Measurements from ENCODE around the gene IDUA.

DNA sequence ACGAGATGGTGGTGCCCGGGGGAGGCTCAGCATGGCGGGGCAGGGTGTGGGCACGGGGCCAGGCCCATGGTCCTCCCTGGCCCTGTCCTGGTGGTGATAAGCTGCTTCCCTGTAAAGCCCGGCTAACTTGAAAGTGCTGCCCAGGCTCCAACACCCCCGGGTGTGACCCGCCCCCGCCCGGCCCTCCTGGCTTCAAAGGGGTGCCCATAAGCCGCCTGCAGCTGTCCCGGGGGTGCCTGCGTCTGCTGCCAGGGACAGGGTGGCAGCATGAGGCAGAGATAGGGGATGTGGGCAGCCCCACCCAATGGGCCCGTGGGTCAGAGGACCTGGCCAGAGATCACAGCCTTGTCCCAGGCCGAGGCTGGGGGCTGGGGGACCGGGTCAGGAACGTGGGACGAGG lies 42.7 kb downstream of the IDUA start:
- TF ChIP-seq TAF1 (IDR thresholded peaks at IDR 0.05; ENCODE audit: low read depth) (no peak), CEBPB (IDR thresholded peaks at IDR 0.05) (no peak), CREB1 (IDR thresholded peaks at IDR 0.05; ENCODE audit: low read depth) (no peak), TEAD4 (IDR thresholded peaks at IDR 0.05) (no peak)
- TF ChIP-seq, protein P1, sequence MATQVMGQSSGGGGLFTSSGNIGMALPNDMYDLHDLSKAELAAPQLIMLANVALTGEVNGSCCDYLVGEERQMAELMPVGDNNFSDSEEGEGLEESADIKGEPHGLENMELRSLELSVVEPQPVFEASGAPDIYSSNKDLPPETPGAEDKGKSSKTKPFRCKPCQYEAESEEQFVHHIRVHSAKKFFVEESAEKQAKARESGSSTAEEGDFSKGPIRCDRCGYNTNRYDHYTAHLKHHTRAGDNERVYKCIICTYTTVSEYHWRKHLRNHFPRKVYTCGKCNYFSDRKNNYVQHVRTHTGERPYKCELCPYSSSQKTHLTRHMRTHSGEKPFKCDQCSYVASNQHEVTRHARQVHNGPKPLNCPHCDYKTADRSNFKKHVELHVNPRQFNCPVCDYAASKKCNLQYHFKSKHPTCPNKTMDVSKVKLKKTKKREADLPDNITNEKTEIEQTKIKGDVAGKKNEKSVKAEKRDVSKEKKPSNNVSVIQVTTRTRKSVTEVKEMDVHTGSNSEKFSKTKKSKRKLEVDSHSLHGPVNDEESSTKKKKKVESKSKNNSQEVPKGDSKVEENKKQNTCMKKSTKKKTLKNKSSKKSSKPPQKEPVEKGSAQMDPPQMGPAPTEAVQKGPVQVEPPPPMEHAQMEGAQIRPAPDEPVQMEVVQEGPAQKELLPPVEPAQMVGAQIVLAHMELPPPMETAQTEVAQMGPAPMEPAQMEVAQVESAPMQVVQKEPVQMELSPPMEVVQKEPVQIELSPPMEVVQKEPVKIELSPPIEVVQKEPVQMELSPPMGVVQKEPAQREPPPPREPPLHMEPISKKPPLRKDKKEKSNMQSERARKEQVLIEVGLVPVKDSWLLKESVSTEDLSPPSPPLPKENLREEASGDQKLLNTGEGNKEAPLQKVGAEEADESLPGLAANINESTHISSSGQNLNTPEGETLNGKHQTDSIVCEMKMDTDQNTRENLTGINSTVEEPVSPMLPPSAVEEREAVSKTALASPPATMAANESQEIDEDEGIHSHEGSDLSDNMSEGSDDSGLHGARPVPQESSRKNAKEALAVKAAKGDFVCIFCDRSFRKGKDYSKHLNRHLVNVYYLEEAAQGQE (IDR thresholded peaks at IDR 0.05; ENCODE audit: low read depth), result no peak
- TF ChIP-seq, protein P2, sequence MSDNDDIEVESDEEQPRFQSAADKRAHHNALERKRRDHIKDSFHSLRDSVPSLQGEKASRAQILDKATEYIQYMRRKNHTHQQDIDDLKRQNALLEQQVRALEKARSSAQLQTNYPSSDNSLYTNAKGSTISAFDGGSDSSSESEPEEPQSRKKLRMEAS (IDR thresholded peaks at IDR 0.05), result no peak
